Memory B cell (primary cell): ENCODE measurements around the gene TTLL10.

ENCODE experiments used
- ATAC-seq: fragments of 150-1000 bp; cut with Tn5 transposase; 2 replicates; pipeline ENCODE4 v1.10.0; 2021; ENCODE audit warnings: low read depth, mild to moderate bottlenecking, moderate library complexity
- DNase-seq, 2 donors: peaks; one replicate each; pipeline ENCODE4 v3.0.0; 2022; ENCODE audit warnings: low spot score in 2 of 2
- H3K27ac Mint-ChIP-seq: one replicate; pipeline ENCODE4 v1.8.0; 2022; ENCODE audit warnings: mild to moderate bottlenecking, moderate library complexity, mixed read lengths
- H3K27me3 Mint-ChIP-seq: one replicate; pipeline ENCODE4 v1.8.0; 2022; ENCODE audit warnings: mixed read lengths
- H3K36me3 Mint-ChIP-seq: one replicate; pipeline ENCODE4 v1.8.0; 2022; ENCODE audit warnings: mild to moderate bottlenecking, mixed read lengths
- H3K4me1 Mint-ChIP-seq: one replicate; pipeline ENCODE4 v1.8.0; 2022; ENCODE audit warnings: mixed read lengths
- H3K4me3 Mint-ChIP-seq: one replicate; pipeline ENCODE4 v1.8.0; 2022; ENCODE audit warnings: mild to moderate bottlenecking, moderate library complexity, mixed read lengths
- H3K9me3 Mint-ChIP-seq: one replicate; pipeline ENCODE4 v1.8.0; 2022; ENCODE audit warnings: mixed read lengths

TTLL10 gene, protein sequence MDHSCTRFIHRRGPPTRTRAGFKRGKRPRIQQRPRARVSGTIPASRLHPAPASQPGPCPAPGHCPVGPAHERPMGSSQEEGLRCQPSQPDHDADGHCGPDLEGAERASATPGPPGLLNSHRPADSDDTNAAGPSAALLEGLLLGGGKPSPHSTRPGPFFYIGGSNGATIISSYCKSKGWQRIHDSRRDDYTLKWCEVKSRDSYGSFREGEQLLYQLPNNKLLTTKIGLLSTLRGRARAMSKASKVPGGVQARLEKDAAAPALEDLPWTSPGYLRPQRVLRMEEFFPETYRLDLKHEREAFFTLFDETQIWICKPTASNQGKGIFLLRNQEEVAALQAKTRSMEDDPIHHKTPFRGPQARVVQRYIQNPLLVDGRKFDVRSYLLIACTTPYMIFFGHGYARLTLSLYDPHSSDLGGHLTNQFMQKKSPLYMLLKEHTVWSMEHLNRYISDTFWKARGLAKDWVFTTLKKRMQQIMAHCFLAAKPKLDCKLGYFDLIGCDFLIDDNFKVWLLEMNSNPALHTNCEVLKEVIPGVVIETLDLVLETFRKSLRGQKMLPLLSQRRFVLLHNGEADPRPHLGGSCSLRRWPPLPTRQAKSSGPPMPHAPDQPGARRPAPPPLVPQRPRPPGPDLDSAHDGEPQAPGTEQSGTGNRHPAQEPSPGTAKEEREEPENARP

DNA sequence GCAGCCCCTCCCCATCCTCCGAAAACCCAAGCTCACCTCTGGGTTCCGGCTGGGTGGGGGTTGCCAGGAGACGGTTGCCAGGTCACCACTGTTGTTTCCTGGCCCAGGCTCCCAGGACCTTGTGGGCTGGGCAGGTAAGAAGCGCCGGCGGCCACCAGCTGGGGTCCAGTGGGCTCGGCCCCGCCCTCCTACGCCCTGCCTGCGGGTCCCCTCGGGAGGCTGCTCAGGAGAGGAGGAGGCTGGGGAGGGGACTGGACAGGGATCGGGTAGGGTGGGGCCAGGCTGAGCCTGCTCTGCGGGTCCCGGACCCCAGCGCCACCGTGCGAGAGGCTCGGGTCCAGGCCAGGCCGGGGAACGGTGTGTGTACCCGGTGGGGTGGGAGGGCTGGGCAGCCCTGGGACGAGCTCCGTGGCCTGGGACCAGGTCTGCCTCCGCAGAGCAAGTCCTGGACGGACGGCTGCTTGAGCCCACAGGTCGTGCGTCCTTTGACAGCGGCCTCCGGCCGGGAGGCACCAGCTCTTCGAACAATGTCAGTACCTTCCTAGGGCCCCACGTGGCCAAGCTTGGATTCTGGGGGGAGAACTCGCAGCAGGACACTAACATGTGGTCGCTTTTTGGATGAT, at the start of gene TTLL10:
TTLL10 (plus strand) TSS at position 88 of the 623 bp plus-strand sequence. CDS start 5,336 bp downstream, outside the sequence.
- Mint-ChIP-seq H3K27me3 (peaks cover 10% of the 10 kb centered on the region), H3K27ac (peak within 1 kb of the TSS; percentile 94), H3K36me3 (peaks cover 4% of the 10 kb centered on the region), H3K9me3 (no peaks in the 10 kb centered on the region), H3K4me1 (peaks cover 35% of the 10 kb centered on the region), H3K4me3 (peak within 1 kb of the TSS; percentile 43)
- ATAC-seq, result peak; percentile 38
- peak in 1 of 2 donors; percentile 55 for DNase-seq

GRCh38 chr1:1124508-1124785, 49.2 kb upstream of the TTLL10 start:
- no peak for ATAC-seq
- DNase-seq, result no peak
- Mint-ChIP-seq H3K27me3 (no peaks in the 10 kb centered on the region), H3K4me3 (no peak overlapping the region), H3K9me3 (no peaks in the 10 kb centered on the region), H3K27ac (no peak overlapping the region), H3K4me1 (peaks cover 13% of the 10 kb centered on the region), H3K36me3 (no peaks in the 10 kb centered on the region)

DNA sequence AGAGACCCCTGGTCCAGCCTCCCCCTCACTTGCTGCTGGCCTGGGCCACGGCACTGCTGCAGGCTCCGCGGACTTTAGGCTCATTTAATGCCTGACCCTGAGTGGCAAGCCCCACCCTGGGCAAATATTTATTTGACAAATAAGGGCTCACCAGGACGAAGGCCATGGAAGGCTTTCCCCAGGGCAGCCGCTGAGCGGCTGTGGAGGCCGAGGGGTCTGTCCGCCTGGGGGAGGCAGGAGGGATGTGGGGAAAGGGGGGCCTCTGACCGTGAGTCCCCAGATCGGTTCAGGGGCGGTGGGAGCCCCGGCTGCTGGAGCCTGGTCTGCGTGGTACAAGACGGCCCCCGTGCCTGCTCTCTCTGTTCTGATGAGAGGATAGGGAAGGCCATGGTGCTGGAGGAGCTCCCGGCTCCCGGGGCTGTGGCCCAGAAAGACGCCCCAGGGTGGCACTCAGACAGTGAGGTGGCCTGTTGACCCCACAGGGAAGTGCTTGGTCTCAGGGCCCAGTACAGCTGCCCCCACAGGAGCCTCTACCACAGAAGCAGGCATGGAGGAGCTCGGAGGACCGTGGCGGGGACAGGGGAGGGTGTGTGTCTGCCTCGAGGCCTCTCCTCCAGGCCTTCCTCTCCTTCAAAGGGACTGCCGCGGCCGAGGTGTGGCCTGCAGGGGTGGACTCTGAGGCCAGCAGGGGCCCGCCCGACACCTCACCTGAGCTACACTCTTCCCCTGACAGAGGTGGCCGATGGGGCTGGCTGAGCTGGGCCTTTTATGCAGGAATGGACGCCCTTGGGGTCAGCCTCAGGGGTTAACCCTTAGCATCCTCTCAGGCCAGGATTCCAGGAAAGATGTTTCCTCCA, 48.7 kb upstream of the TTLL10 start:
- DNase-seq (no peak), ATAC-seq (no peak)
- Mint-ChIP-seq H3K27me3 (no peaks in the 10 kb centered on the region), H3K36me3 (no peaks in the 10 kb centered on the region), H3K4me3 (no peak overlapping the region), H3K9me3 (no peaks in the 10 kb centered on the region), H3K4me1 (peaks cover 13% of the 10 kb centered on the region), H3K27ac (no peak overlapping the region)

GRCh38 chr1:1125945-1126344, 47.7 kb upstream of the TTLL10 start:
- peaks cover 14% of the 10 kb centered on the region for H3K4me1 Mint-ChIP-seq
- no peak for ATAC-seq
- no peaks in the 10 kb centered on the region for H3K36me3 Mint-ChIP-seq

DNA sequence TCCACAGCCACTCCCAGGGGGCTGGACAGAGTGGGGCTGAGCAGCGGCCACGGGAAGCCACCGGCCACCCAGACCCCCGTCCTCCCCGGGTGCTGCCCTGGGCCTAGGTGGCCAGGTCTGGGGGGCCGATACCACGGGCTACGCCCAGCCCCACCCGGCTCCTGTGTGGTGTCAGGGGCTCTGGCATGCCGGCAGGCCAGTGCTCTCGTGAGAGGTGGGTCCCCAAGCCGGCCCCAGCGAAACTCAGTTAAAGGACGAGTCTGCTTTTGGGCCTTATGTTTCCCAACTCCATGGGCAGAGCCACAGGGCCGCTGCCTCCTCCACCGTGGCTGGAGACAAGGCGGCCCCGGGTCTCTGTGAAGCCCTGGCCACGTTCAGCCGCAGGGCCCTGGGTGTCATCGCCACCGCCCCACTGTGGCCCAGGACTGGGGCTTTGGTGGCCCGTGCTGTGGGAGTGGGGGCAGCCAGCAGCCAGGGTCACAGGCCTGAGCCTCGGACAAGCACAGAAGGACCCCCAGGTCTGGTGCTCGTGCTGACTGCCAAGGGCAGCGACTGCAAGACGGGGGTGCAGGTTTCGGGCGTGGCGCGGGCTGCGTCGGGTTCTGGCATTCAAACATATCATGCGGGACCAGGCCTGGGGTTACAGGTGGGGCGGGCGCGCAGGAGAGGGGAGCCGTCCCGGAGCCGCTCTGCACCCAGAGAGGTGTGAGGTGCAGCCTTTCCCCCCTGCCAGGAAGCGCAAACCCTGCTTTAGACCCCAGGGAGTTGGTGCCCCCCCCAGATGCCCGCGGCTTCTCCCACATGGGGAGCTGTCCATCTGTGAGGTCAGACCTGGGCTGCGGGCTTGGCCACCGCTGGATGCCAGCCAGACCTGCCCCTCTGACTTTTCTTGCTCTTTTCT, 45.9 kb upstream of the TTLL10 start:
- Mint-ChIP-seq H3K36me3 (no peaks in the 10 kb centered on the region), H3K4me3 (no peak overlapping the region), H3K9me3 (no peaks in the 10 kb centered on the region), H3K4me1 (peaks cover 19% of the 10 kb centered on the region), H3K27me3 (no peaks in the 10 kb centered on the region), H3K27ac (no peak overlapping the region)
- no peak for DNase-seq
- ATAC-seq, result no peak

More at GRCh38 chr1:1125945-1126344, 47.7 kb upstream of the TTLL10 start:
- Mint-ChIP-seq H3K9me3 (no peaks in the 10 kb centered on the region), H3K4me3 (no peak overlapping the region), H3K27ac (no peak overlapping the region), H3K27me3 (no peaks in the 10 kb centered on the region)
- DNase-seq, result no peak

GRCh38 chr1:1128454-1129139, 45.1 kb upstream of the TTLL10 start:
- Mint-ChIP-seq H3K27ac (no peak overlapping the region), H3K9me3 (no peaks in the 10 kb centered on the region), H3K4me3 (no peak overlapping the region), H3K36me3 (no peaks in the 10 kb centered on the region), H3K27me3 (no peaks in the 10 kb centered on the region), H3K4me1 (peaks cover 16% of the 10 kb centered on the region)
- ATAC-seq (no peak), DNase-seq (no peak)

DNA sequence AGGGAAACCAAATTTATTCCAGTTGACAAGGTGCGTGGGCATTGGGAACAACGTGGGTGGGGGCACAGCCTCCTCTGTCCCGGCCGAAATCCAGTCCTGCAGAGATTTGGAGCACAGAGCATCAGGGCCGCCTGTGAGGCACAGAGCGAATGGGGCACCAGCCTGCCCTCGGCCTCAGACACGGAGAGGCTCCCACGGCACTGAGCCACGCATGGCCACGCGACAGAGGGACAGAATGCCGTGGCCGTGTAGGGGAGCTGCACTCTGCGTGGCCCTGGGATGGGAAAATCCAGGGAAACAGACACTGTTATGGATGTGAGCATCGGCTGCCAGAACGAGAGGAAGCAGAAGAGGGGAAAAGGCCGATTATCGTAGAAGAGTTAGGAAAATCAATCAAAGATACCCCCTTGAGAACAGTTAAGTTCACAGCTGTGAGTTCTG, 44.3 kb upstream of the TTLL10 start:
- ATAC-seq, result no peak
- Mint-ChIP-seq H3K9me3 (no peaks in the 10 kb centered on the region), H3K27ac (no peak overlapping the region), H3K36me3 (no peaks in the 10 kb centered on the region), H3K4me1 (peaks cover 10% of the 10 kb centered on the region), H3K4me3 (no peak overlapping the region), H3K27me3 (no peaks in the 10 kb centered on the region)
- no peak for DNase-seq

- H3K27ac Mint-ChIP-seq, result no peak overlapping the region
- ATAC-seq, result no peak
- no peaks in the 10 kb centered on the region for H3K36me3 Mint-ChIP-seq
- H3K9me3 Mint-ChIP-seq, result no peaks in the 10 kb centered on the region
- no peak overlapping the region for H3K4me3 Mint-ChIP-seq
- peaks cover 14% of the 10 kb centered on the region for H3K4me1 Mint-ChIP-seq
- no peaks in the 10 kb centered on the region for H3K27me3 Mint-ChIP-seq
- no peak for DNase-seq
Measured at GRCh38 chr1:1130206-1131120, 43.2 kb upstream of the TTLL10 start.

DNA sequence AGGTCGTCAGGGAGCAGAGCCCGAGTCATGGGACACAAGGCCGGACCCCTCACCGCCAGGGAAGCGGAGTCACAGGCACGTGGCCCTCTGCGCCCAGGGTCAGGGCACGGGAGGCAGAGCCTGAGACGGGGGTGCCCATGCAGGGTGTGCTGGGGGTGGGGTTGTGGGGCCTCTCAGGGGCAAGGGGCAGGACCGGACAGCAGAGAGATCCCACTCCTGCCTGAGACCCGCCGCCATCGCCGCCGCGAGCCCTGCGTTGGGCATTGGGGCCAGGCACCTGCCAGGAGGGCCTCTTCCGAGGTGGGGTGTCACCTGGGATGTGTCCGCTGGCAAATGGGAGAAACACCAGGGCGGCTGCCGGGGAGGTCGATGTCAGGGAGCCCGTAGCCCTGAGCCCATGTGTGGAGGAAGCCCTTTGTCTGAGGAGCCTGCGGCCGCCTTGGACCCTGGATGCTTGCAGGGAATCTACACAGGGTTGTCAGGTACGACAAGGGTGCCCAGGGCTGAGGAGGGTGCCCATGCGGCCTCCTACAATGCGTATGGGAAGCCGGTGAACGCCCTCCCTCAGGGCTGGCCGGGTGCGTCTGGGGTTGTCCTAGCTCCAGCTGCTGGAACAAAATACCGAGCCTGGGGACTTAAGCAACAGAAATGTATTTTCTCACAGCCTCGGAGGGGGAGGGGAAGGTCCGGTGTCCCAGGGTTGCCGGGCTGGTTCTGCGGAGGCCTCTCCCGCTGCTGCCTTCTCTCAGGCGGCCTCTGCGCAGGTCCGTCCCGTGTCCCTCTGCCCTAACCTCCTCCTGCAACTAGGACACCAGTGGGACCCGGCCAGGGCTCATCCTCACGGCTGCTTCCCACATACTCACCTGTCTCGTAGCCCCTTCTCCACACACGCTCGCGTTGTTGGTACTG, 41.4 kb upstream of the TTLL10 start:
- H3K27ac Mint-ChIP-seq, result no peak overlapping the region

DNA sequence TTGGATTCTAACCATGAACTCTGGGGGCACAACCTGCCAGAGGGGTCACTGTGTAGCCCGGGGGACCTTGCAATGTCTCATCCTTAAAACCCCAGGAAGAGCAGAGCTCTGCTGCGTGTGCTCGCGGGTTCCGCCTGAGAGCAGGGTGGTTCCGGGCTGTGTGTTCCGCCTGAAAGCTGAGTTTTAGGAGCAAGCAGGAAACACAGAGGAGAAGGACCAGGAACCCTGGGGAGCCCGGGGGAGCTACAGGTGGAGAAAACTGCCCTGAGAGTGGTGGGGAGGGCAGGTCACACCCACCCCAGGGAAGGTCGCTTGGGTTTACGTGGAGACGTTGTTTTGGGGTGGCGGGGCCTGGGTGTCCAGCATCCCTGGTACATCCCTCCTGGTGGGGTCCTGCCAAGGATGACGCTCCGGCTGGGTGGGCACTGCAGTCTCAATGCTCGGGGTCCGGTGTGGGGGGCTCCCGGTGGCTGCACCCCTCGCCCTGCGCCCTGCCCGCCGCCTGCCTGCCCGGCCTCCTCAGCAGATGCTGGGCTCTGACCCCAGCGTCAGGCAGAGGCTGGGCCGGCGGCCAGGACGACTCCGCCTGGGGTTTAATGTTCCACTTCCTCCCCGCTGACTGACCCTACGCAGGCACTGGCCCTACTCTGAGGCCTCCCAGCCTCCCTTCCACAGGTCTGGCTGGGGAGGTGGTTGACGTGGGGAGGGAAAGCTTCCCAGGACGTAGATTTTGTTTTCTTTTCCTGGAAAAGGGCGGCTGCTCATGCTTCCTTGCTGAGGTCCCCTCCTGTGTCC, 40.5 kb upstream of the TTLL10 start:
- H3K27me3 Mint-ChIP-seq, result no peaks in the 10 kb centered on the region
- H3K36me3 Mint-ChIP-seq, result no peaks in the 10 kb centered on the region
- no peaks in the 10 kb centered on the region for H3K9me3 Mint-ChIP-seq
- DNase-seq (no peak), ATAC-seq (no peak)
- no peak overlapping the region for H3K27ac Mint-ChIP-seq
- H3K4me1 Mint-ChIP-seq, result peaks cover 21% of the 10 kb centered on the region
- H3K4me3 Mint-ChIP-seq, result no peak overlapping the region

More for the DNA sequence above, 41.4 kb upstream of the TTLL10 start:
- H3K36me3 Mint-ChIP-seq, result no peaks in the 10 kb centered on the region
- H3K9me3 Mint-ChIP-seq, result no peaks in the 10 kb centered on the region
- DNase-seq (no peak), ATAC-seq (no peak)
- no peaks in the 10 kb centered on the region for H3K27me3 Mint-ChIP-seq
- H3K4me1 Mint-ChIP-seq, result peaks cover 16% of the 10 kb centered on the region
- H3K4me3 Mint-ChIP-seq, result no peak overlapping the region
